Heart right ventricle (tissue), 16 donors: ENCODE measurements around the gene PTPN9. TPM values are rescaled to one million over a fixed set of nuclear protein-coding genes. Genes with fewer than 3 reads are reported as not detected.

Experiments used
- ATAC-seq, 8 donors: fragments of 200-7000 bp; cut with Tn5 transposase; one replicate each; pipeline ENCODE4 v1.9.1; 2020; ENCODE audit warnings: mild to moderate bottlenecking in 8 of 8, moderate library complexity in 8 of 8, moderate number of reproducible peaks in 1 of 8
- DNase-seq, 2 donors: peaks; one replicate each; pipeline ENCODE4 v3.0.0-alpha.2; 2020
- H3K27ac ChIP-seq, 10 donors: fragments of 200-600 bp; sonication (generic) in 2 of 10; one replicate each; pipeline versions ENCODE4 v1.5.0 to v1.8.0; 2020 to 2022; ENCODE audit warnings: mild to moderate bottlenecking in 3 of 10
- H3K27me3 ChIP-seq, 7 donors: fragments of 200-600 bp; one replicate each; pipeline ENCODE4 v1.8.0; 2021 to 2022; ENCODE audit warnings: mild to moderate bottlenecking in 2 of 7
- H3K36me3 ChIP-seq, 9 donors: fragments of 200-600 bp; sonication (generic) in 1 of 9; one replicate each; pipeline versions ENCODE4 v1.5.0 to v1.8.0; 2020 to 2022; ENCODE audit warnings: mild to moderate bottlenecking in 2 of 9
- H3K4me1 ChIP-seq, 9 donors: fragments of 200-600 bp; sonication (generic) in 1 of 9; one replicate each; pipeline versions ENCODE4 v1.5.0 to v1.8.0; 2020 to 2022; ENCODE audit warnings: mild to moderate bottlenecking in 4 of 9
- H3K4me3 ChIP-seq, 10 donors: fragments of 200-600 bp; sonication (generic) in 2 of 10; one replicate each; pipeline versions ENCODE4 v1.5.0 to v1.8.0; 2020 to 2022; ENCODE audit warnings: mild to moderate bottlenecking in 7 of 10, moderate library complexity in 2 of 10
- H3K9me3 ChIP-seq, 11 donors: fragments of 200-600 bp in 10 of 11; sonication (generic) in 2 of 11; one replicate each; pipeline versions ENCODE4 v1.5.0 to v1.8.0; 2013 to 2022; ENCODE audit warnings: mild to moderate bottlenecking in 2 of 11, control low read depth in 1 of 11, moderate library complexity in 1 of 11
- WGBS, 2 donors: extraction: QIAGEN DNeasy Blood & Tissue Kit; methylation state at CpG; one replicate each; pipeline ENCODE4 v1.1.7; 2013; ENCODE audit warnings: inconsistent platforms in 1 of 2; 5-methylcytosine and 5-hydroxymethylcytosine counted together
- intact Hi-C, 10 donors: fragments of 100-400 bp; cut with DNase I; formaldehyde crosslinking; loops; one replicate each; pipeline versions ENCODE4 v1.11.1 to v1.14.2; 2022
- polyA plus RNA-seq, 2 donors: library from polyadenylated mRNA; stranded (reverse); fragments of 200-250 nt; gene quantifications; one replicate each; pipeline ENCODE4 v1.2.3, GENCODE V29; 2013
- total RNA-seq, 10 donors: library from RNA; stranded (reverse); fragmentation: NEBNext Ultra II Directional in 3 of 10; extraction: Animal tissue kit (Norgen Biotek cat#: 25700) in 3 of 10; gene quantifications; one replicate each; pipeline versions ENCODE4 v1.2.1 to v1.2.4, GENCODE V29; 2021 to 2023
- TF ChIP-seq, protein P1 (sequence below), 9 donors: fragments of 200-600 bp; sonication (generic) in 2 of 9; IDR thresholded peaks; one replicate each; pipeline versions ENCODE4 v1.5.0 to v1.8.0; 2021 to 2022; ENCODE audit warnings: antibody characterized with exemption in 9 of 9, mild to moderate bottlenecking in 5 of 9, moderate library complexity in 1 of 9
- donor health status: Arrhythmogenic right ventricular cardiomyopathy.
- donor health status: ischemic (EF 13 %, LVEDD 7.1; RV severe dilation, severe dysfunction).
- donor health status: healthy with polysubstance abuse.
- donor health status: DM: no; HTN: yes; CAD: no.
- donor health status: DM: no; HTN: no; CAD: no.
- donor health status: ischemic (EF 25% LVEDD 6.9; RV normal size, moderate dysfunction).
- donor health status: ischemic (EF 25% LVEDD 5.7; RV mildly dilated, moderate dysfunction).
- donor health status: healthy.
- donor health status: DM: yes; HTN: yes; CAD: no.
- donor health status: Ischemic cardiomyopathy.
- donor health status: ischemic (EF 35%, LVEDD 5.7; RV mildly dilated, moderate dysfunction).
- donor health status: nonischemic (EF 11% LVEDD 7.7; RV severe dilation, severe dysfunction).
- donor health status: DM: yes; HTN: yes; CAD: no.
- donor health status: PGD.
- donor health status: ischemic (EF 29% LVEDD 5.4; RV normal size, mild dysfunction).
- donor health status: nonischemic (EF 23%, LVEDD 6.1; RV moderate dilation, normal function).

PTPN9 gene
- total and polyA plus RNA-seq, 12 donors, result 2.0 to 11.0 (median 8.0) TPM

DNA sequence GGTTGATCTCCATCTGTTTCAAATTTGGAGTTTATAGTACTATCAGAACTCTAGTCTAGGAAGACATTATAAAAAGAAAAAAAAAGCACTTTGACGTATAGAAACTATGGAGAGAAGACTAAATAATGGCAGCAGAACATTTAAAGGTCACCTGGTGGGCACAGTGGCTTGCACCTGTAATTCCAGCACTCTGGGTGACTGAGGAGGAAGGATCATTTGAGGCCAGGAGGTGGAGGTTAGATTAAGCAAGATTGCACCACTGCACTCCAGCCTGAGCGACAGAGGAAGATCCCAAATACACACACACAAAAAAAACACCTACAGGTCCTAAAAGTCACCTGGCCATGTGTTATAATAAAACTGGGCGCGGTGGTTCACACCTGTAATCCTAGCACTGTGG lies 141.4 kb downstream of the PTPN9 start:
- TF ChIP-seq, protein P1, sequence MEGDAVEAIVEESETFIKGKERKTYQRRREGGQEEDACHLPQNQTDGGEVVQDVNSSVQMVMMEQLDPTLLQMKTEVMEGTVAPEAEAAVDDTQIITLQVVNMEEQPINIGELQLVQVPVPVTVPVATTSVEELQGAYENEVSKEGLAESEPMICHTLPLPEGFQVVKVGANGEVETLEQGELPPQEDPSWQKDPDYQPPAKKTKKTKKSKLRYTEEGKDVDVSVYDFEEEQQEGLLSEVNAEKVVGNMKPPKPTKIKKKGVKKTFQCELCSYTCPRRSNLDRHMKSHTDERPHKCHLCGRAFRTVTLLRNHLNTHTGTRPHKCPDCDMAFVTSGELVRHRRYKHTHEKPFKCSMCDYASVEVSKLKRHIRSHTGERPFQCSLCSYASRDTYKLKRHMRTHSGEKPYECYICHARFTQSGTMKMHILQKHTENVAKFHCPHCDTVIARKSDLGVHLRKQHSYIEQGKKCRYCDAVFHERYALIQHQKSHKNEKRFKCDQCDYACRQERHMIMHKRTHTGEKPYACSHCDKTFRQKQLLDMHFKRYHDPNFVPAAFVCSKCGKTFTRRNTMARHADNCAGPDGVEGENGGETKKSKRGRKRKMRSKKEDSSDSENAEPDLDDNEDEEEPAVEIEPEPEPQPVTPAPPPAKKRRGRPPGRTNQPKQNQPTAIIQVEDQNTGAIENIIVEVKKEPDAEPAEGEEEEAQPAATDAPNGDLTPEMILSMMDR (IDR thresholded peaks at IDR 0.05), result no peak
- Histone ChIP-seq H3K27me3 (no peaks in the 10 kb centered on the region), H3K4me1 (peaks cover 0 to 11% (median 4%) of the 10 kb centered on the region in 9 donors), H3K4me3 (no peak overlapping the region), H3K27ac (no peak overlapping the region), H3K9me3 (no peaks in the 10 kb centered on the region), H3K36me3 (peaks cover 0 to 55% (median 0%) of the 10 kb centered on the region in 9 donors)
- DNase-seq (no peak), ATAC-seq (no peak)
- WGBS, 2 donors, result 97 to 98% methylated on average over 4 of the region's 4 CpGs
- intact Hi-C loops, result no loop called here

DNA sequence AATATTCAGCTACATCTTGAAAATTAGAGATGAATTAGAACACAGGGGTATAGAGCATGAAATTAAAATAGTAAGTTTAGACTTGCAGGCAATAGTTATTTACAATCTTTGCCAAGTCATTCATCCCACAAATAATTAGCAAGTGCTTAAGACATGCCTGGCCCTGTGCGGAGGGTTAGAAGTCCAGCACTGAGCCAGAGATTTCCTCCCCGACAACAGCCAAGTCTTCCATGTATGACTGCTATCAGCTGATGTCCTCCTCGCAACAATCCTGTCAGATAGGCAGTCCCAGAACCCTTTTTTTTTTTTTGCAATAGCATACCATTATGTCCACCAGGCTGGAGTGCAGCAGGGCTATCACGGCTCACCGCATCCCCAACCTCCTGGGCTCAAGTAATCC lies 142.2 kb downstream of the PTPN9 start:
- intact Hi-C loops, result no loop called here

DNA sequence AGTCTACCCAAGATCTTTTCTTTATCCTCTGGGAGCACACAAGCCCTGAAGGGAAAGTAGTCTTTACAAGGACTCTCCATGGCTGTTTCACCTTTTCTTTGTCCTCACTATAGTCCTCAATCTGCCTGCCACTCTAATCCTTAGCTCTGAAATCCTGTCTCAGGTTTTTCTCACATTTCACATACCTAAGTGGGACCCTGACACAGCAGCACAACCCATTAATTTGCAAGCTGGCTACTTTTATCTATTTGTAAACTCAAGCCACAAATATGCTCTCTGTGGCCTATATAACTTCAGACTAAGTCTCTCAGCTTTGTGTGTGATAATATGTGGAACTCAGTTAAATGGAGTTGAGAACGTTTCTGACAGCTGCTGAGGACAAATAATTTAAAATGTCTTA lies 147.4 kb downstream of the PTPN9 start:
- no peak for ATAC-seq
- no peak overlapping the region for H3K27ac ChIP-seq
- H3K27me3 ChIP-seq, result no peaks in the 10 kb centered on the region
- WGBS, 2 donors, result 32% methylated on average over 1 of the region's 1 CpG
- H3K4me1 ChIP-seq, result peaks cover 0 to 13% (median 3%) of the 10 kb centered on the region in 9 donors
- TF ChIP-seq, protein P1 (IDR thresholded peaks at IDR 0.05), result no peak
- no peaks in the 10 kb centered on the region for H3K9me3 ChIP-seq
- intact Hi-C loops, result no loop called here
- DNase-seq, result no peak
- peaks cover 0 to 58% (median 9%) of the 10 kb centered on the region in 9 donors for H3K36me3 ChIP-seq
- H3K4me3 ChIP-seq, result no peak overlapping the region

More for the DNA sequence above, 142.2 kb downstream of the PTPN9 start:
- H3K27ac ChIP-seq, result no peak overlapping the region
- no peaks in the 10 kb centered on the region for H3K27me3 ChIP-seq
- TF ChIP-seq, protein P1 (IDR thresholded peaks at IDR 0.05), result no peak
- no peak for ATAC-seq
- H3K4me3 ChIP-seq, result no peak overlapping the region
- DNase-seq, result no peak
- H3K36me3 ChIP-seq, result peaks cover 0 to 49% (median 0%) of the 10 kb centered on the region in 9 donors
- 65% methylated on average over 5 of the region's 5 CpGs for WGBS, 2 donors
- H3K4me1 ChIP-seq, result peaks cover 0 to 11% (median 4%) of the 10 kb centered on the region in 9 donors
- H3K9me3 ChIP-seq, result no peaks in the 10 kb centered on the region

DNA sequence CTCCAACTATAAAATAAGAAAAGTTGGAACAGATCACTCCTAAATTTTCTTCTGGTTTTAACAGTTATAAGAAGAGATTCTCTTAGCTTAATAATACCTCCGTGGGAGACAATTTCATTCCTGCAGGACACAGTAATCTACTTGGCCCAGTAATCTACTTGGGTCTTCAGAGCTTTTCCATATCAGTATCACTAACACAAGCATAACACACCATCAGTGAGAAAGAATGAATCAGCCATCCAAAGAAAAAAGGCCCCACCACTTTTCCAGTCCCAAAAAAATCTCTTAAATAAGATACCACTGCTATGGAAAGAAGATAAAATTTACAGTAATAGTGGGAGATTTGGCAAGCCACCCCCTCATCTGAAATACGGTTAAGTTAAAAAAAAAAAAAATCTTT lies 147.8 kb downstream of the PTPN9 start:
- ATAC-seq (no peak), DNase-seq (no peak)
- no peak overlapping the region for H3K4me3 ChIP-seq
- H3K4me1 ChIP-seq, result peaks cover 0 to 13% (median 0%) of the 10 kb centered on the region in 9 donors
- no peak overlapping the region for H3K27ac ChIP-seq
- no peaks in the 10 kb centered on the region for H3K9me3 ChIP-seq
- H3K36me3 ChIP-seq, result peaks cover 0 to 62% (median 9%) of the 10 kb centered on the region in 9 donors
- intact Hi-C loops, result no loop called here
- TF ChIP-seq, protein P1 (IDR thresholded peaks at IDR 0.05), result no peak
- no peaks in the 10 kb centered on the region for H3K27me3 ChIP-seq
- WGBS, 2 donors, result 63 to 65% methylated on average over 2 of the region's 2 CpGs
